Measurements from ENCODE around the gene HDAC10. TPM values are rescaled to one million over a fixed set of nuclear protein-coding genes. Genes with fewer than 3 reads are reported as not detected.

The HDAC10 gene
- total RNA-seq, 1 experiment from 2014 or later: 52.9 TPM

DNA sequence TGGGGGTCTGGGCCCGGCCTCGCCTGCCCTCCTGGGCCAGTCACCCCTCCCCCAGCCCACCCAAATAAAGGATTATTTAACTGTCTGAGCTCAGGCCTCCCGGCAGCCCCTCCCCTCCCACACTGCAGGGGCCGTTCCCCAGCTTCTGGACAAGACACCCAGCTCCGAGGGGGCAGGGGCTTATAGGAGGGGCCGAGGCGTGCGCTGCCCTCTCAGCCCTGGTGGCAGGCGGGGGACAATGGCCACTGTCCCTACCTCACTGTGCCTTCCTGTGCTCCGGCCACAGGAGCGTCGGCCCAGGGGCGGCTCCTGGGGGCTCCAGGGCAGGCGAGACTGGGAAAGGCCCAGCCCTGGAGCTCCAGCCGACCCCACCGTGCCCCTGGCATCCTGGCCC, 52.4 kb downstream of the HDAC10 start:
- BruUV-seq (replicated peaks): no TSS peak
- Mint-ChIP-seq H3K4me3 (ENCODE audit: low read depth, unreplicated experiment) (no peak overlapping the region), H3K27me3 (ENCODE audit: unreplicated experiment) (no peaks in the 10 kb centered on the region), H3K27ac (ENCODE audit: unreplicated experiment) (no peak overlapping the region), H3K36me3 (ENCODE audit: insufficient read depth, unreplicated experiment) (peaks cover 78% of the 10 kb centered on the region), H3K4me1 (ENCODE audit: low read depth, unreplicated experiment) (peaks cover 9% of the 10 kb centered on the region), H3K9me3 (ENCODE audit: low read depth, unreplicated experiment) (no peaks in the 10 kb centered on the region)
- TF ChIP-seq, protein P1, sequence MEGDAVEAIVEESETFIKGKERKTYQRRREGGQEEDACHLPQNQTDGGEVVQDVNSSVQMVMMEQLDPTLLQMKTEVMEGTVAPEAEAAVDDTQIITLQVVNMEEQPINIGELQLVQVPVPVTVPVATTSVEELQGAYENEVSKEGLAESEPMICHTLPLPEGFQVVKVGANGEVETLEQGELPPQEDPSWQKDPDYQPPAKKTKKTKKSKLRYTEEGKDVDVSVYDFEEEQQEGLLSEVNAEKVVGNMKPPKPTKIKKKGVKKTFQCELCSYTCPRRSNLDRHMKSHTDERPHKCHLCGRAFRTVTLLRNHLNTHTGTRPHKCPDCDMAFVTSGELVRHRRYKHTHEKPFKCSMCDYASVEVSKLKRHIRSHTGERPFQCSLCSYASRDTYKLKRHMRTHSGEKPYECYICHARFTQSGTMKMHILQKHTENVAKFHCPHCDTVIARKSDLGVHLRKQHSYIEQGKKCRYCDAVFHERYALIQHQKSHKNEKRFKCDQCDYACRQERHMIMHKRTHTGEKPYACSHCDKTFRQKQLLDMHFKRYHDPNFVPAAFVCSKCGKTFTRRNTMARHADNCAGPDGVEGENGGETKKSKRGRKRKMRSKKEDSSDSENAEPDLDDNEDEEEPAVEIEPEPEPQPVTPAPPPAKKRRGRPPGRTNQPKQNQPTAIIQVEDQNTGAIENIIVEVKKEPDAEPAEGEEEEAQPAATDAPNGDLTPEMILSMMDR (IDR thresholded peaks at IDR 0.05; ENCODE audit: unreplicated experiment): no peak
- no peak for DNase-seq
- intact Hi-C loops (cut with micrococcal nuclease; ENCODE audit: unreplicated experiment): no loop called here
- CTCF ChIA-PET: no interaction called here

DNA sequence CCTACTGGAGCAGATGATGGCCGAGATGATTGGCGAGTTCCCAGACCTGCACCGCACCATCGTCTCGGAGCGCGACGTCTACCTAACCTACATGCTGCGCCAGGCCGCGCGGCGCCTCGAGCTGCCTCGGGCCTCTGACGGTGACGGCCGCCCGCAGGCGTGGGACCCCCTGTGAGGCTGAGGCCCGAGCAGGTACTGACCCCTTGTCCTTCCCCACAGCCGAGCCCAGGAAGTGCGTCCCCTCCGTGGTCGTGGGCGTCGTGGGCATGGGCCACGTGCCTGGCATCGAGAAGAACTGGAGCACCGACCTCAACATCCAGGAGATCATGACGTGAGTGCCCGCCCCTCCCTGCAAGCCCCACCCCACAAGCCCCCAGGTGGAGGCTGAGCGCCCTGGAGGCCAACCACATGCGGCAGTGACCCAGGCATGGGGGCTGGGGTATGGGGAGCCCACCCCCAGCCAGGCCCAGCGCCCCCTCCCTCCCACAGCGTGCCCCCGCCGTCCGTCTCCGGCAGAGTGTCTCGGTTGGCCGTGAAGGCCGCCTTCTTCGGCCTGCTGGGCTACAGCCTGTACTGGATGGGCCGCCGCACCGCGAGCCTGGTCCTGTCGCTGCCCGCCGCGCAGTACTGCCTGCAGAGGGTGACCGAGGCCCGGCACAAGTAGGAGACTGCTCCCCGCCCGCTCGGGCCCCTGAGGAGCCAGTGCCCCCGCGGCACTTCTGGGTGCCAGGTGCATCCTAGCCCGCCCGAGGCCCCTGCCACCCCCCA, 53.0 kb downstream of the HDAC10 start:
- TF ChIP-seq, protein P1 (IDR thresholded peaks at IDR 0.05; ENCODE audit: unreplicated experiment): no peak

DNA sequence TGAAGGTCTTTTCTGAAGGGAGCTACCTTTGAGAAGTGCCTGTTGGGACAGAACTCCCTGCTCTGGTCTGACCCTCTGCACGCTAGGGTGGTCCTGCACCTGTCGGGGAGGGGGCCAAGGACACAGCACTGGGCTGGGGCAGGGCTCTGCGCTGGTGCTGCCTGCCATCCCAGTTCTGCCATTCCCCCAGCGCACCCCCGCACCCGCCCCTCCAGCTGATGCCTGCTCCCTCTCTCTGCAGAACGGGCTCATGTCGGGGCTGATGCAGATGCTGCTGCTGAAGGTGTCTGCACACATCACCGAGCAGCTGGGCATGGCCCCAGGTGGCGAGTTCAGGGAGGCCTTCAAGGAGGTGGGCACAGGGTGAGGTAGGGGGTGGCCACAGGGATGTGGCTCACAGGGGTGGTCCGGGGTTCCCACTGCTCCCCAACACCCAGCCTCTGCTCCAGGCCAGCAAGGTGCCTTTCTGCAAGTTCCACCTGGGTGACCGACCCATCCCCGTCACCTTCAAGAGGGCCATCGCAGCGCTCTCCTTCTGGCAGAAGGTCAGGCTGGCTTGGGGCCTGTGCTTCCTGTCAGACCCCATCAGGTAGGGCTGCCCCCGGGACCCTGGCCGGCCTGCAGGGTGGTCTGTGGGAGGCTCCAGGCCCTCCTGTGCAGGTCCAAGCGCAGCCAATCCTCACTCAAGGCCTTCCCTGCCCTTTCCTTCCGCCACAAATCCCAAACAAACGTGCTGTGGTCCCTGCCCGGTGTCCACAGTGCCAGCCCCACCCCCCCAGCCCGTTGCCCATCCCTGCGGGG, 53.9 kb downstream of the HDAC10 start:
- CTCF ChIA-PET: no interaction called here
- Mint-ChIP-seq H3K4me1 (ENCODE audit: low read depth, unreplicated experiment) (peaks cover 4% of the 10 kb centered on the region), H3K36me3 (ENCODE audit: insufficient read depth, unreplicated experiment) (peaks cover 63% of the 10 kb centered on the region), H3K4me3 (ENCODE audit: low read depth, unreplicated experiment) (no peak overlapping the region), H3K9me3 (ENCODE audit: low read depth, unreplicated experiment) (no peaks in the 10 kb centered on the region), H3K27ac (ENCODE audit: unreplicated experiment) (no peak overlapping the region), H3K27me3 (ENCODE audit: unreplicated experiment) (no peaks in the 10 kb centered on the region)
- DNase-seq: no peak
- intact Hi-C loops (cut with micrococcal nuclease; ENCODE audit: unreplicated experiment): no loop called here
- no TSS peak for BruUV-seq (replicated peaks)
- TF ChIP-seq, protein P1 (IDR thresholded peaks at IDR 0.05; ENCODE audit: unreplicated experiment): no peak

More for the DNA sequence above, 53.0 kb downstream of the HDAC10 start:
- peaks cover 72% of the 10 kb centered on the region for H3K36me3 Mint-ChIP-seq (ENCODE audit: insufficient read depth, unreplicated experiment)
- no peaks in the 10 kb centered on the region for H3K27me3 Mint-ChIP-seq (ENCODE audit: unreplicated experiment)
- no peak overlapping the region for H3K4me3 Mint-ChIP-seq (ENCODE audit: low read depth, unreplicated experiment)
- BruUV-seq (replicated peaks): no TSS peak
- no peak for DNase-seq
- CTCF ChIA-PET: no interaction called here
- no peaks in the 10 kb centered on the region for H3K9me3 Mint-ChIP-seq (ENCODE audit: low read depth, unreplicated experiment)
- H3K27ac Mint-ChIP-seq (ENCODE audit: unreplicated experiment): no peak overlapping the region
- intact Hi-C loops (cut with micrococcal nuclease; ENCODE audit: unreplicated experiment): no loop called here
- H3K4me1 Mint-ChIP-seq (ENCODE audit: low read depth, unreplicated experiment): peaks cover 9% of the 10 kb centered on the region

DNA sequence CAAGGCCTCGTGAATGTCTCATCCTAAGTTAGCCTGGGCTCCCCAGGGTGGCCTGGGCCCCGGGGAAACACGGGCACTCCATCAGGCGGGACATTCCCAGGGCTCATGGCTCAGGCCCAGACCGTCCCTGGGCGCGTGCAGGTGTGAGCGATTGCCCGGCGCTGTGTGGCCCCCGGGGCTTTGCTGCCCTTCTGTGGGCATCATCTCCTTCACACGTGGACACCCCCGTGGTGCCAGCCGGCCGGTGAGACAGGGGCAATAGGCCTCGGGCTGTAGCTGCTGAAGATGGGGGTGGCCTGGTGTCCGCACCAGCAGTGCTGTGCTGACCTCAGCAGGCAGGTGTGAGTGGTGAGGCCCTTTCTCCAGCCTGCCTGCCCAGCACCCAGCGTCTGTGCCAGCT, 54.8 kb downstream of the HDAC10 start:
- Mint-ChIP-seq H3K4me1 (ENCODE audit: low read depth, unreplicated experiment) (no peaks in the 10 kb centered on the region), H3K27ac (ENCODE audit: unreplicated experiment) (no peak overlapping the region), H3K9me3 (ENCODE audit: low read depth, unreplicated experiment) (no peaks in the 10 kb centered on the region), H3K27me3 (ENCODE audit: unreplicated experiment) (no peaks in the 10 kb centered on the region), H3K36me3 (ENCODE audit: insufficient read depth, unreplicated experiment) (peaks cover 56% of the 10 kb centered on the region), H3K4me3 (ENCODE audit: low read depth, unreplicated experiment) (no peak overlapping the region)
- CTCF ChIA-PET: no interaction called here
- no TSS peak for BruUV-seq (replicated peaks)
- intact Hi-C loops (cut with micrococcal nuclease; ENCODE audit: unreplicated experiment): no loop called here
- TF ChIP-seq, protein P1 (IDR thresholded peaks at IDR 0.05; ENCODE audit: unreplicated experiment): no peak
- no peak for DNase-seq

Other genes starting within 250 kb of the HDAC10 start
- not detected in 2 replicates for gene IL17REL, start 238.5 kb downstream of the HDAC10 start, total RNA-seq (2022)
- not detected in 2 replicates for gene TTLL8, start 193.0 kb downstream of the HDAC10 start, total RNA-seq (2022)
- not detected in 2 replicates for gene MLC1, start 165.8 kb downstream of the HDAC10 start, total RNA-seq (2022)
- gene MOV10L1, start 161.3 kb downstream of the HDAC10 start, total RNA-seq (2022): not detected in 2 replicates
- 1.6 and 2.0 TPM in 2 replicates for gene PANX2, start 80.5 kb downstream of the HDAC10 start, total RNA-seq (2022)
- 57.3 and 62.9 TPM in 2 replicates for gene TRABD, start 65.4 kb downstream of the HDAC10 start, total RNA-seq (2022)
- 28.6 and 29.5 TPM in 2 replicates for gene SELENOO, start 50.3 kb downstream of the HDAC10 start, total RNA-seq (2022)
- 49.7 and 54.7 TPM in 2 replicates for gene TUBGCP6, start 6.2 kb downstream of the HDAC10 start, total RNA-seq (2022)
- gene MAPK12, start 10.4 kb upstream of the HDAC10 start, total RNA-seq (2022): 21.1 and 27.5 TPM in 2 replicates
- gene MAPK11, start 19.1 kb upstream of the HDAC10 start, total RNA-seq (2022): 14.3 and 23.7 TPM in 2 replicates
- gene PLXNB2, start 56.4 kb upstream of the HDAC10 start, total RNA-seq (2022): 298 and 337 TPM in 2 replicates
- 13.2 and 19.0 TPM in 2 replicates for gene DENND6B, start 75.7 kb upstream of the HDAC10 start, total RNA-seq (2022)
- gene PPP6R2, start 92.1 kb upstream of the HDAC10 start, total RNA-seq (2022): 47.1 and 50.0 TPM in 2 replicates
- 102 and 104 TPM in 2 replicates for gene SBF1, start 223.8 kb upstream of the HDAC10 start, total RNA-seq (2022)
- 10.2 and 13.6 TPM in 2 replicates for gene ADM2, start 230.3 kb upstream of the HDAC10 start, total RNA-seq (2022)
- gene MIOX, start 235.6 kb upstream of the HDAC10 start, total RNA-seq (2022): 0.45 TPM in 1 of 2 replicates, not detected in the other